GM18951 (cell line): ENCODE data around the gene DNM1.
"Not testable (repeated sequence)": the region's sequence is repeated elsewhere in the genome, so short reads cannot be mapped to it uniquely, and the experiment has no call there.

ENCODE experiments used
- POLR2A ChIP-seq: IDR thresholded peaks from 4 replicates; pipeline ENCODE4 v1.6.1; 2011; ENCODE audit warnings: mild to moderate bottlenecking; ENCODE audit not compliant: insufficient read length, insufficient read depth; ENCODE audit errors: extremely low read depth
- in situ Hi-C: fragments of 300-500 bp; cut with MboI; formaldehyde crosslinking; loops from one replicate; pipeline ENCODE4 v1.12.0; 2022; ENCODE audit warnings: low sequenced_read_pairs, mixed read lengths, inconsistent platforms; ENCODE audit not compliant: unreplicated experiment

DNM1 gene

DNA sequence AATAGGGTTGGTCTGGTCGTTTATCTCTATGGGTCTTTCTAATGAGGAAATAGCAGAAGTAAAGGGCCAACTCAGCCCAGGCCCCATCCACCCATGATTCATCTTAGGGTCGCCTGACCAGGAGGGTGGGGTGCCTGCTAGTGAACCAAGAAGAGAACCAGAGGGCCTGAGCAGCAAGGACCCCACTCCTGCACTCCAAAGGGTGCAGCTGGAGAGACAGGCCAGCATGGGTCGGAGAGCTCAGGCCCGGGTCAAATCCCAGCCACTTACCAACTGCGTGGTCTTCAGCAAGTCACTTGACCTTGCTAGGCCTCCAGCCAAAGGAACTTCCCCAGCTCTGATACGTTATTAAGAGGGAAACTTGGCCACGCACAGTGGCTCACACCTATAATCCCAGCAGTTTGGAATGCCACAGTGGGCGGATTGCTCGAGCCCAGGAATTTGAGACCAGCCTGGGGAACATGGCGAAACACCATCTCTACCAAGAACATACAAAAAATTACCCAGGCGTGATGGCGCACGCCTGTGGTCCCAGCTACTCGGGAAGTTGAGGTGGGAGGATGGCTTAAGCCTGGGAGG, 38.8 kb upstream of the DNM1 start:
- in situ Hi-C loops = no loop called here
- TF ChIP-seq POLR2A = no peak

DNA sequence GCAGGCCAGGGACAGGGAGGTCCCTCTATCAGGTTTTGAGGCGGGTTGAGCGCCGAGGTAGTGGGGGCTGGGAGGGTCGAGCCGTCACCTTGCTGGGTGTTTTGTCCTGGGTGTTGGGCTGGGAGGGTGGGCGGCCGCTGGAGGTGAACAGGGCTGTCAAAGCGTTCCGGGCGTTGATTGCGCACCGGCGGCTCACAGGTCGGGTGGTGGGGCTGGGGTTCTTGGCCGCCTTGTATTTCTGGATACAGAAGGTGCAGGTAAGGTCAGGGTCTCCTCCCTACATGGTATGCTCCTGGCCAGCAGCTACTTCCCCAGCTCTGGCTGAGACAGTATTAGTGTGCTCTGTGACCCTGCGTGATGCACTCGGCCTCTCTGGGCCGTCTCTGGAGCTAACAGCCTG, 37.0 kb upstream of the DNM1 start:
- in situ Hi-C loops = no loop called here

DNA sequence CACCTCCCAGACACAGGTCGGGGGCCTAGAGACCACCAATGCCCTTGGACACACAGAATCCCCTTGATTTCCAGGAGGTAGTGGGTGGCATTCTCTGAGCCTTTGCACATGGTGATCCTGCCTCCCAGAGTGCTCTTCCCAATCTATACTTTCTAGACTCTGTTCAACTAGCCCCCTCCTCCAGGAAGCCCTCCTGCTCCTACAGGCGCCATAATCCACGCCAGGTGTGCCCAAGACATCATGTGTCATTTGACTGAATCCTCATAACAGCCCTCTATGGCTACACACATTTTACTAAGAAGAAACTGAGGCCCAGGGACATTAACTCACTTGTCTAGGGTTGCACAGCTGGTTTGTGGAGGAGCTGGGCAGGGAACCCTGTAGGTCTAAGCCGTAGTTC, 36.0 kb upstream of the DNM1 start:
- in situ Hi-C loops = no loop called here
- no peak for TF ChIP-seq POLR2A

More for the DNA sequence above, 37.0 kb upstream of the DNM1 start:
- TF ChIP-seq POLR2A = no peak

DNA sequence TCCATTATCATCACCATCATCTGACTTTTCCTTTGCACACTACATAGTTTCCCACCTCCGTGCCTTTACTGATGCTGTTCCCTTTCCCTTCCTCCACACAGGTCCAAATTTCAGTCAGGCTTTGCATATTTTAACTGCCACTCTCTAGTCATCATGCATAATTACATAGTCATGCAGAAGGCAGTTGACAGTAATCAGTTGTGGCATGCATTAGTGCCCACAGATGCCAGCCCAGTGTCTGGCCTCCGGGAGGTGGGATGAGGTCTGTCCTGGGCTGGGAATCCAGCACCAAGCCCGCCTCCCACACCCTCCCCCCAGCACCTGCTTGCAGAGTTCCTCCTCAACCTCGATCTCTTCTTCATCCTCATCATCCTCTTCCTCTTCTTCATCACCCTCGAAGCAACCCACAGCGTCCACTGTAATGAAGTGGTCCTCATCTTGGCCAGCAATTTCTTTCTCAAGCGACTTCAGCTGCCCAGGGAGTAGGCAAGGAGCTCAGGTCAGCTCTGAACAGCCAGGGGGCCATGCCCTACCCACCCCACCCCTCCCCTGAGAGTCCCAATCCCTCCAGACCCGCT, 34.4 kb upstream of the DNM1 start:
- in situ Hi-C loops = no loop called here
- no peak for TF ChIP-seq POLR2A

- TF ChIP-seq POLR2A = no peak
- in situ Hi-C loops = no loop called here
Measured at GRCh38 chr9:128169492-128169891, 33.7 kb upstream of the DNM1 start.

GRCh38 chr9:128169925-128170324, 33.3 kb upstream of the DNM1 start:
- in situ Hi-C loops = no loop called here

DNA sequence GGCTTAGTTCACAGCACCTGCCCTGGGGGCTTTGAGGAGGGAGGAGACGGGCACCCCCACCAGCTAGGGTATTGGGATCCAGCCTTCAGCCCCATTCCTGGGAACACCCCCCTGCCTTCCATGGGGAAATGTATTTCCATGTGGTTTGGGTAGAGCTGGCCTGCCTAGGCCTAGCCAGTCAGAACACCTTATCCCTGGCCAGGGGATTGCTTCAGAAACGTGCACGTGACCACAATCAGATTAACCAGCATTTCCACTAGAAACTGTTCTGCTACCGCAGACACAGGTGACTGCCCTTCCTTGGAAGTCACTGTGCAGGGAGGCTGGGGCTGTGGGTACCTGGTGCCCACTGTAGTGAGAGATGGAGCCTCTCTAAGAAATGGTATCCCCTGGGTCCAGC, 29.1 kb upstream of the DNM1 start:
- in situ Hi-C loops = no loop called here
- no peak for TF ChIP-seq POLR2A

More at GRCh38 chr9:128169925-128170324, 33.3 kb upstream of the DNM1 start:
- TF ChIP-seq POLR2A = no peak

GRCh38 chr9:128175102-128175563, 28.0 kb upstream of the DNM1 start:
- in situ Hi-C loops = no loop called here
- no peak for TF ChIP-seq POLR2A

GRCh38 chr9:128175726-128176125, 27.5 kb upstream of the DNM1 start:
- TF ChIP-seq POLR2A = no peak

DNA sequence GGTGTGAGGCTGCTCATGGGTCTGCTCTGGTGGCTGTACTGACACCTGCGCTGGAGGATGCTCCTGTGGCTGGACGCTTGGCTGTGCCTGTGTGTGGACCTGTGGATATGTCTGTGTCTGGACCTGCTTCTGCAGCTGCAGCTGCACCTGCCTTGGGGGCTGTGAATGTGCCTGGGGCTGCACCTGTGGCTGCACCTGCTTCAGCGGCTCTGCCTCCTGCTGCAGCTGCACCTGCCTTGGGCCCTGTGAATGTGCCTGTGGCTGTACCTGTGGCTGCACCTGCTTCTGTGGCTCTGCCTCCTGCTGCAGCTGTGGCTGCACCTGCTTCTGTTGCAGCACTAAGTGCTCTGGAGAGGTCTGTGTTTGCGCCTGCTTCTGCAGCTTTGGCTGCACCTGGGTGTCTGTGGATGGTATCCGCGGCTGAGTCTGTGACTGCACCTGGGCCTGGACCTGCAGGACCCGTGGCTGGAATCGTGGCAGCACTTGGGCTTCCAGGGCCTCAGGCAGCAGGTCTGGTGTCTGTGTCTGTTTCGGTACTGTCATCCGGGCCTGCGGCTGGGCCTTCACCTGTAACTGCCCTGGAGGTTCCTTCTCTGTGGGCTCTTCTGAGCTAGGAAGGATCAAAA, 24.3 kb upstream of the DNM1 start:
- in situ Hi-C loops = no loop called here
- no peak for TF ChIP-seq POLR2A

More at GRCh38 chr9:128175726-128176125, 27.5 kb upstream of the DNM1 start:
- in situ Hi-C loops = no loop called here

GRCh38 chr9:128180001-128180400, 23.2 kb upstream of the DNM1 start:
- no peak for TF ChIP-seq POLR2A
- in situ Hi-C loops = no loop called here

GRCh38 chr9:128180447-128180846, 22.7 kb upstream of the DNM1 start:
- in situ Hi-C loops = no loop called here
- TF ChIP-seq POLR2A = no peak

- in situ Hi-C loops = not testable (repeated sequence)
Measured at GRCh38 chr9:128181480-128181879, 21.7 kb upstream of the DNM1 start.

- in situ Hi-C loops = no loop called here
- TF ChIP-seq POLR2A = no peak
Measured at GRCh38 chr9:128182893-128183588, 20.1 kb upstream of the DNM1 start.
